Gastrocnemius medialis (tissue), 4 donors: ENCODE data around the gene SP140L.

Source experiments
- CTCF ChIP-seq, 5 experiments: fragments of 450-650 bp in 3 of 5; fragments of 200-600 bp in 2 of 5; sonication (generic) in 2 of 5; IDR thresholded peaks in 4 of 5; conservative IDR thresholded peaks in 1 of 5; 1 replicate in 4 of 5; 2 replicates in 1 of 5; pipeline ENCODE4 v1.5.1; 2016 to 2019; ENCODE audit warnings: antibody characterized with exemption in 5 of 5, mild to moderate bottlenecking in 3 of 5, moderate library complexity in 3 of 5
- POLR2A ChIP-seq, 2 donors: fragments of 450-650 bp; IDR thresholded peaks; one replicate each; pipeline ENCODE4 v1.6.1; 2017; ENCODE audit warnings: antibody characterized with exemption in 2 of 2, mild to moderate bottlenecking in 2 of 2, moderate library complexity in 2 of 2

- TF ChIP-seq POLR2A (IDR thresholded peaks at IDR 0.05) (no peak), CTCF (IDR thresholded peaks at IDR 0.05 in 4 of 5, conservative IDR thresholded peaks at IDR 0.05 in 1 of 5) (no peak)
Observed at GRCh38 chr2:230346465-230346864, 19.5 kb downstream of the SP140L start.
